HEK293 (cell line): ENCODE data around the gene EBF3.

ENCODE experiments used
- CTCF ChIA-PET: fragments of 350-600 bp; formaldehyde crosslinking; extraction: SDS; loops from one replicate; lab custom pipeline; 2021; ENCODE audit warnings: antibody characterized with exemption; lab: Yijun Ruan, JAX
- POLR2A ChIA-PET: fragments of 300-600 bp; formaldehyde crosslinking; extraction: SDS; loops from one replicate; lab custom pipeline; 2020; ENCODE audit warnings: antibody characterized with exemption, inconsistent platforms; lab: Yijun Ruan, JAX
- H3K27ac ChIP-seq: fragments of 200-500 bp; sonication (Bioruptor generic); 2 replicates; pipeline ENCODE4 v1.5.1; 2014; ENCODE audit warnings: low read depth, low read length, control low read depth, inconsistent platforms; ENCODE audit errors: extremely low read depth
- H3K36me3 ChIP-seq, 2 experiments: fragments of 200-500 bp in 1 of 2; sonication (Bioruptor generic) in 1 of 2; 1 replicate in 1 of 2; 2 replicates in 1 of 2; pipeline ENCODE4 v1.5.1; 2014 to 2017; ENCODE audit warnings: inconsistent platforms in 2 of 2, low read length in 2 of 2; ENCODE audit not compliant: control insufficient read depth in 2 of 2, insufficient read depth in 1 of 2
- H3K4me1 ChIP-seq: fragments of 200-500 bp; sonication (Bioruptor generic); 2 replicates; pipeline ENCODE4 v1.5.1; 2014; ENCODE audit warnings: mild to moderate bottlenecking, low read length, inconsistent platforms; ENCODE audit not compliant: control insufficient read depth, insufficient read depth
- H3K4me3 ChIP-seq: 2 replicates; pipeline ENCODE4 v1.5.1; 2011; ENCODE audit warnings: low read depth, mild to moderate bottlenecking, control low read depth, low read length, moderate library complexity
- H3K9me3 ChIP-seq: fragments of 200-500 bp; sonication (Bioruptor generic); 2 replicates; pipeline ENCODE4 v1.5.1; 2014; ENCODE audit warnings: low read depth, low read length, inconsistent platforms; ENCODE audit not compliant: control insufficient read depth, insufficient read depth
- FEZF1 ChIP-seq: fragments of 450-650 bp; formaldehyde crosslinking; IDR thresholded peaks from 2 replicates; pipeline ENCODE4 v1.5.1; 2016; ENCODE audit warnings: missing biosample characterization, missing genetic modification characterization
- ZBTB17 ChIP-seq: fragments of 450-650 bp; formaldehyde crosslinking; IDR thresholded peaks from 2 replicates; pipeline ENCODE4 v1.5.1; 2016; ENCODE audit warnings: missing biosample characterization, missing genetic modification characterization
- ZBTB21 ChIP-seq: fragments of 450-650 bp; formaldehyde crosslinking; IDR thresholded peaks from 2 replicates; pipeline ENCODE4 v1.5.1; 2017; ENCODE audit warnings: missing biosample characterization, missing genetic modification characterization
- ZFP69B ChIP-seq: fragments of 450-650 bp; formaldehyde crosslinking; IDR thresholded peaks from 2 replicates; pipeline ENCODE4 v1.5.1; 2016; ENCODE audit warnings: missing biosample characterization, missing genetic modification characterization
- ZNF16 ChIP-seq: fragments of 450-650 bp; formaldehyde crosslinking; IDR thresholded peaks from 2 replicates; pipeline ENCODE4 v1.5.1; 2016; ENCODE audit warnings: low read depth, missing biosample characterization, missing genetic modification characterization
- ZNF174 ChIP-seq: fragments of 450-650 bp; formaldehyde crosslinking; IDR thresholded peaks from 2 replicates; pipeline ENCODE4 v1.5.0; 2017; ENCODE audit warnings: missing biosample characterization, mild to moderate bottlenecking, missing genetic modification characterization
- ZNF324 ChIP-seq: fragments of 450-650 bp; formaldehyde crosslinking; IDR thresholded peaks from 2 replicates; pipeline ENCODE4 v1.5.1; 2016; ENCODE audit warnings: missing biosample characterization, missing genetic modification characterization
- ZNF366 ChIP-seq: fragments of 450-650 bp; formaldehyde crosslinking; conservative IDR thresholded peaks from 2 replicates; pipeline ENCODE4 v1.5.1; 2016; ENCODE audit warnings: missing biosample characterization, missing genetic modification characterization
- ZNF48 ChIP-seq: fragments of 450-650 bp; formaldehyde crosslinking; IDR thresholded peaks from 2 replicates; pipeline ENCODE4 v1.5.1; 2016; ENCODE audit warnings: missing biosample characterization, missing genetic modification characterization
- ZNF501 ChIP-seq: fragments of 450-650 bp; formaldehyde crosslinking; IDR thresholded peaks from 2 replicates; pipeline ENCODE4 v1.5.1; 2016; ENCODE audit warnings: missing biosample characterization, missing genetic modification characterization
- ZNF544 ChIP-seq: fragments of 450-650 bp; formaldehyde crosslinking; IDR thresholded peaks from 2 replicates; pipeline ENCODE4 v1.5.0; 2017; ENCODE audit warnings: missing biosample characterization, missing genetic modification characterization
- ZNF549 ChIP-seq: fragments of 450-650 bp; IDR thresholded peaks from 2 replicates; pipeline ENCODE4 v1.5.1; 2018; ENCODE audit warnings: missing biosample characterization, missing genetic modification characterization, mild to moderate bottlenecking, inconsistent platforms, moderate library complexity
- ZNF624 ChIP-seq: fragments of 450-650 bp; formaldehyde crosslinking; IDR thresholded peaks from 2 replicates; pipeline ENCODE4 v1.5.1; 2017; ENCODE audit warnings: missing biosample characterization, missing genetic modification characterization
- ZXDB ChIP-seq: fragments of 450-650 bp; formaldehyde crosslinking; IDR thresholded peaks from 2 replicates; pipeline ENCODE4 v1.5.1; 2016; ENCODE audit warnings: missing biosample characterization, missing genetic modification characterization
- TF ChIP-seq, protein P1 (sequence below): fragments of 450-650 bp; formaldehyde crosslinking; IDR thresholded peaks from 2 replicates; pipeline ENCODE4; 2016; ENCODE audit warnings: missing biosample characterization, missing genetic modification characterization
- TF ChIP-seq, protein P2 (sequence below): fragments of 450-650 bp; formaldehyde crosslinking; IDR thresholded peaks from 2 replicates; pipeline ENCODE4 v1.5.1; 2016; ENCODE audit warnings: missing biosample characterization, missing genetic modification characterization
- TF ChIP-seq, protein P3 (sequence below): fragments of 450-650 bp; formaldehyde crosslinking; IDR thresholded peaks from 2 replicates; pipeline ENCODE4 v1.5.1; 2016; ENCODE audit warnings: missing biosample characterization, missing genetic modification characterization
- TF ChIP-seq, protein P4 (sequence below): fragments of 450-650 bp; formaldehyde crosslinking; IDR thresholded peaks from 2 replicates; pipeline ENCODE4 v1.5.1; 2017; ENCODE audit warnings: missing biosample characterization, missing genetic modification characterization
- TF ChIP-seq, protein P5 (sequence below): fragments of 450-650 bp; formaldehyde crosslinking; IDR thresholded peaks from 2 replicates; pipeline ENCODE4 v1.5.1; 2016; ENCODE audit warnings: missing biosample characterization, missing genetic modification characterization
- TF ChIP-seq, protein P6 (sequence below): fragments of 450-650 bp; formaldehyde crosslinking; IDR thresholded peaks from 2 replicates; pipeline ENCODE4 v1.5.1; 2016; ENCODE audit warnings: missing biosample characterization, missing genetic modification characterization

EBF3 gene

DNA sequence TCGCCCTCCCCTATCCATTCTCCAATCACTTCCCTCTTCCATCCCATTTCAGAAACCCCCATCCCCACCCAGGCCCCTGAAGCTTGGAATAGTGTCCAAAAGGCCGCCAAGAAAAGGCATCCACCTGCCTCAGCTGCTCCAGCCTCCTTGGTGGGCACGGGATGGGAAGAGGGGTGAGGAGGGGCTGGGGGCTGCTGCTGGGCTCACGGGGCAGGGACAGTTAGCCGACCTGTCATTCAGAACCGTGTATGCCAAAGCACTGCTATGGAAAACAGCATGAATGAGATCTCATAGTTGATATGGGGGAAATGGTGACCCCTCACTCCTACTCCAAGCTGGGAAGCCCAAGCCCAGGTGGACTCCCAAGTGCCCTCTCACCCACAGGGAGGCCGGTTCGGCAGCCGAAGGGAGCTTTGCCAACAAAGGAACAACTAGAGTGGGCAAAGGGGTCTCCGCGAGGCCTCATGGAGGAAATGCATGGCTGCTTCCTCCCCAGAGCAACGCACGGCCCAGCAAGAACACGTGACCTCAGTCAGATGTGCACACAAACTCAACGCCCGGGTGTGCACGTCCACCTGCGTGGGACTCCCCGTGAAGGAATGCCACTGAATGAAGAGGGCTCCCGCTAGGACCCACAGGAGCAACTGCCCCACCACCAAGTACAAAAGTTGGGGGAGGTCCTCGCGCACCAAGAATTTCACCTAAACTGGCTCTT lies 52.5 kb downstream of the EBF3 start:
- Histone ChIP-seq H3K9me3 (no peaks in the 10 kb centered on the region), H3K4me3 (no peak overlapping the region), H3K4me1 (peaks cover 18% of the 10 kb centered on the region), H3K36me3 (no peaks in the 10 kb centered on the region), H3K27ac (peak overlapping the region; percentile 24; the same call in 1 of the 2 replicates)
- ChIA-PET CTCF (no interaction called here), POLR2A (no interaction called here)
- TF ChIP-seq ZNF549 (tag by site-specific recombination) (no peak), ZNF324 (tag by site-specific recombination) (no peak), ZNF16 (tag by site-specific recombination) (no peak), ZFP69B (tag by site-specific recombination) (no peak), ZXDB (tag by site-specific recombination) (no peak), ZNF48 (tag by site-specific recombination) (no peak), ZNF624 (tag by site-specific recombination) (no peak), ZNF501 (no peak)
- TF ChIP-seq, protein P1, sequence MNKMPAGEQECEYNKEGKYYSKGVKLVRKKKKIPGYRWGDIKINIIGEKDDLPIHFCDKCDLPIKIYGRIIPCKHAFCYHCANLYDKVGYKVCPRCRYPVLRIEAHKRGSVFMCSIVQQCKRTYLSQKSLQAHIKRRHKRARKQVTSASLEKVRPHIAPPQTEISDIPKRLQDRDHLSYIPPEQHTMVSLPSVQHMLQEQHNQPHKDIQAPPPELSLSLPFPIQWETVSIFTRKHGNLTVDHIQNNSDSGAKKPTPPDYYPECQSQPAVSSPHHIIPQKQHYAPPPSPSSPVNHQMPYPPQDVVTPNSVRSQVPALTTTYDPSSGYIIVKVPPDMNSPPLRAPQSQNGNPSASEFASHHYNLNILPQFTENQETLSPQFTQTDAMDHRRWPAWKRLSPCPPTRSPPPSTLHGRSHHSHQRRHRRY (tag by site-specific recombination): no peak
- TF ChIP-seq, protein P2, sequence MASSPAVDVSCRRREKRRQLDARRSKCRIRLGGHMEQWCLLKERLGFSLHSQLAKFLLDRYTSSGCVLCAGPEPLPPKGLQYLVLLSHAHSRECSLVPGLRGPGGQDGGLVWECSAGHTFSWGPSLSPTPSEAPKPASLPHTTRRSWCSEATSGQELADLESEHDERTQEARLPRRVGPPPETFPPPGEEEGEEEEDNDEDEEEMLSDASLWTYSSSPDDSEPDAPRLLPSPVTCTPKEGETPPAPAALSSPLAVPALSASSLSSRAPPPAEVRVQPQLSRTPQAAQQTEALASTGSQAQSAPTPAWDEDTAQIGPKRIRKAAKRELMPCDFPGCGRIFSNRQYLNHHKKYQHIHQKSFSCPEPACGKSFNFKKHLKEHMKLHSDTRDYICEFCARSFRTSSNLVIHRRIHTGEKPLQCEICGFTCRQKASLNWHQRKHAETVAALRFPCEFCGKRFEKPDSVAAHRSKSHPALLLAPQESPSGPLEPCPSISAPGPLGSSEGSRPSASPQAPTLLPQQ: no peak
- TF ChIP-seq, protein P3, sequence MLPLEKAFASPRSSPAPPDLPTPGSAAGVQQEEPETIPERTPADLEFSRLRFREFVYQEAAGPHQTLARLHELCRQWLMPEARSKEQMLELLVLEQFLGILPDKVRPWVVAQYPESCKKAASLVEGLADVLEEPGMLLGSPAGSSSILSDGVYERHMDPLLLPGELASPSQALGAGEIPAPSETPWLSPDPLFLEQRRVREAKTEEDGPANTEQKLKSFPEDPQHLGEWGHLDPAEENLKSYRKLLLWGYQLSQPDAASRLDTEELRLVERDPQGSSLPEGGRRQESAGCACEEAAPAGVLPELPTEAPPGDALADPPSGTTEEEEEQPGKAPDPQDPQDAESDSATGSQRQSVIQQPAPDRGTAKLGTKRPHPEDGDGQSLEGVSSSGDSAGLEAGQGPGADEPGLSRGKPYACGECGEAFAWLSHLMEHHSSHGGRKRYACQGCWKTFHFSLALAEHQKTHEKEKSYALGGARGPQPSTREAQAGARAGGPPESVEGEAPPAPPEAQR (tag by site-specific recombination): no peak
- TF ChIP-seq, protein P4, sequence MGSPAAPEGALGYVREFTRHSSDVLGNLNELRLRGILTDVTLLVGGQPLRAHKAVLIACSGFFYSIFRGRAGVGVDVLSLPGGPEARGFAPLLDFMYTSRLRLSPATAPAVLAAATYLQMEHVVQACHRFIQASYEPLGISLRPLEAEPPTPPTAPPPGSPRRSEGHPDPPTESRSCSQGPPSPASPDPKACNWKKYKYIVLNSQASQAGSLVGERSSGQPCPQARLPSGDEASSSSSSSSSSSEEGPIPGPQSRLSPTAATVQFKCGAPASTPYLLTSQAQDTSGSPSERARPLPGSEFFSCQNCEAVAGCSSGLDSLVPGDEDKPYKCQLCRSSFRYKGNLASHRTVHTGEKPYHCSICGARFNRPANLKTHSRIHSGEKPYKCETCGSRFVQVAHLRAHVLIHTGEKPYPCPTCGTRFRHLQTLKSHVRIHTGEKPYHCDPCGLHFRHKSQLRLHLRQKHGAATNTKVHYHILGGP (tag by site-specific recombination): no peak
- TF ChIP-seq, protein P5, sequence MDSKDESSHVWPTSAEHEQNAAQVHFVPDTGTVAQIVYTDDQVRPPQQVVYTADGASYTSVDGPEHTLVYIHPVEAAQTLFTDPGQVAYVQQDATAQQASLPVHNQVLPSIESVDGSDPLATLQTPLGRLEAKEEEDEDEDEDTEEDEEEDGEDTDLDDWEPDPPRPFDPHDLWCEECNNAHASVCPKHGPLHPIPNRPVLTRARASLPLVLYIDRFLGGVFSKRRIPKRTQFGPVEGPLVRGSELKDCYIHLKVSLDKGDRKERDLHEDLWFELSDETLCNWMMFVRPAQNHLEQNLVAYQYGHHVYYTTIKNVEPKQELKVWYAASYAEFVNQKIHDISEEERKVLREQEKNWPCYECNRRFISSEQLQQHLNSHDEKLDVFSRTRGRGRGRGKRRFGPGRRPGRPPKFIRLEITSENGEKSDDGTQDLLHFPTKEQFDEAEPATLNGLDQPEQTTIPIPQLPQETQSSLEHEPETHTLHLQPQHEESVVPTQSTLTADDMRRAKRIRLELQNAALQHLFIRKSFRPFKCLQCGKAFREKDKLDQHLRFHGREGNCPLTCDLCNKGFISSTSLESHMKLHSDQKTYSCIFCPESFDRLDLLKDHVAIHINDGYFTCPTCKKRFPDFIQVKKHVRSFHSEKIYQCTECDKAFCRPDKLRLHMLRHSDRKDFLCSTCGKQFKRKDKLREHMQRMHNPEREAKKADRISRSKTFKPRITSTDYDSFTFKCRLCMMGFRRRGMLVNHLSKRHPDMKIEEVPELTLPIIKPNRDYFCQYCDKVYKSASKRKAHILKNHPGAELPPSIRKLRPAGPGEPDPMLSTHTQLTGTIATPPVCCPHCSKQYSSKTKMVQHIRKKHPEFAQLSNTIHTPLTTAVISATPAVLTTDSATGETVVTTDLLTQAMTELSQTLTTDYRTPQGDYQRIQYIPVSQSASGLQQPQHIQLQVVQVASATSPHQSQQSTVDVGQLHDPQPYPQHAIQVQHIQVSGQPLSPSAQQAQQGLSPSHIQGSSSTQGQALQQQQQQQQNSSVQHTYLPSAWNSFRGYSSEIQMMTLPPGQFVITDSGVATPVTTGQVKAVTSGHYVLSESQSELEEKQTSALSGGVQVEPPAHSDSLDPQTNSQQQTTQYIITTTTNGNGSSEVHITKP (tag by site-specific recombination): no peak

DNA sequence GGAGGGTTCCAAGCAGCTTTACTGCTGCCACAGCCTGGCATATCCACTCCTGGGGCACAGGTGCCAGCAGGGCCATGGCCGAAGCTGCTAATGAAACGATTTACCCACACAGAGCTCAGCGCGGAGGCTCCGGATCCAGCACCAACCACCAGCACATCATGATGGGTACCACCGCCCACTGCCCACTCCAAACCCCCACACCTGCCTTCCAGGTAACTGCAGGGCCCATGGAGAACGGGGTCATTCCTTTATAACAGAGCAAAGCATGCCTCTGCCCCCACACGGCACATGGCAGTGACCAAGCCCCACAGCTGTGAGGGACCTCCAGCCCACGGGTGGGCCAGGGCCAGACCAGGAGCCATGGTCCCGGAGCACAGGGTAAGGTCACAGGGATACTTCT lies 53.2 kb downstream of the EBF3 start:
- ChIA-PET CTCF (no interaction called here), POLR2A (no interaction called here)
- Histone ChIP-seq H3K4me3 (no peak overlapping the region), H3K27ac (no peak overlapping the region), H3K9me3 (no peaks in the 10 kb centered on the region), H3K36me3 (no peaks in the 10 kb centered on the region), H3K4me1 (peaks cover 18% of the 10 kb centered on the region)
- TF ChIP-seq FEZF1 (tag by site-specific recombination): no peak
- TF ChIP-seq ZBTB17 (tag by site-specific recombination): no peak
- no peak for TF ChIP-seq ZNF544 (tag by site-specific recombination)
- no peak for TF ChIP-seq ZNF366 (tag by site-specific recombination)
- TF ChIP-seq ZBTB21 (tag by site-specific recombination): no peak
- TF ChIP-seq, protein P6, sequence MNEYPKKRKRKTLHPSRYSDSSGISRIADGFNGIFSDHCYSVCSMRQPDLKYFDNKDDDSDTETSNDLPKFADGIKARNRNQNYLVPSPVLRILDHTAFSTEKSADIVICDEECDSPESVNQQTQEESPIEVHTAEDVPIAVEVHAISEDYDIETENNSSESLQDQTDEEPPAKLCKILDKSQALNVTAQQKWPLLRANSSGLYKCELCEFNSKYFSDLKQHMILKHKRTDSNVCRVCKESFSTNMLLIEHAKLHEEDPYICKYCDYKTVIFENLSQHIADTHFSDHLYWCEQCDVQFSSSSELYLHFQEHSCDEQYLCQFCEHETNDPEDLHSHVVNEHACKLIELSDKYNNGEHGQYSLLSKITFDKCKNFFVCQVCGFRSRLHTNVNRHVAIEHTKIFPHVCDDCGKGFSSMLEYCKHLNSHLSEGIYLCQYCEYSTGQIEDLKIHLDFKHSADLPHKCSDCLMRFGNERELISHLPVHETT (tag by site-specific recombination): no peak
- TF ChIP-seq ZNF174 (tag by site-specific recombination): no peak
